WTC11 (cell line): ENCODE measurements around the gene SCN8A.

ENCODE experiments used
- CTCF ChIP-seq: fragments of 200-600 bp; IDR thresholded peaks from 2 replicates; pipeline ENCODE4 v1.8.0; 2022; ENCODE audit warnings: antibody characterized with exemption
- TEAD4 ChIP-seq: sonication (generic); formaldehyde crosslinking; IDR thresholded peaks from 2 replicates; pipeline ENCODE4 v1.8.0; 2022; ENCODE audit warnings: mild to moderate bottlenecking, missing genetic modification reagents

- TF ChIP-seq CTCF (no peak), TEAD4 (CRISPR knock-in tag) (no peak)
Measured at GRCh38 chr12:51546097-51546496, 44.9 kb upstream of the SCN8A start.
